Ammon's horn (tissue), 1 donor: ENCODE measurements around the gene MYOC.
"Not testable (repeated sequence)": the region's sequence is repeated elsewhere in the genome, so short reads cannot be mapped to it uniquely, and the experiment has no call there.

Experiments used
- DNase-seq: peaks from one replicate; pipeline ENCODE4 v3.0.0-alpha.2; 2016; ENCODE audit warnings: low spot score

MYOC gene

GRCh38 chr1:171652234-171652822 is at the start of gene MYOC:
TSS of gene MYOC (minus strand) at chr1:171652688. CDS start at chr1:171652611, 77 bp downstream.
- DNase-seq, result no peak

- no peak for DNase-seq
Measured at GRCh38 chr1:171699531-171699930, 47.0 kb upstream of the MYOC start.

GRCh38 chr1:171695772-171696171 is 43.3 kb upstream of the MYOC start:
- not testable (repeated sequence) for DNase-seq

GRCh38 chr1:171693541-171693940 is 41.1 kb upstream of the MYOC start:
- not testable (repeated sequence) for DNase-seq

GRCh38 chr1:171683870-171684269 is 31.4 kb upstream of the MYOC start:
- no peak for DNase-seq

GRCh38 chr1:171680339-171680738 is 27.9 kb upstream of the MYOC start:
- DNase-seq, result no peak

- no peak for DNase-seq
Measured at GRCh38 chr1:171676823-171677222, 24.3 kb upstream of the MYOC start.

- no peak for DNase-seq
Measured at GRCh38 chr1:171674431-171675405, 22.2 kb upstream of the MYOC start.

GRCh38 chr1:171670739-171671138 is 18.3 kb upstream of the MYOC start:
- DNase-seq, result no peak

GRCh38 chr1:171668372-171668771 is 15.9 kb upstream of the MYOC start:
- no peak for DNase-seq

- DNase-seq, result no peak
Measured at GRCh38 chr1:171666114-171666769, 13.8 kb upstream of the MYOC start.

GRCh38 chr1:171664976-171665375 is 12.5 kb upstream of the MYOC start:
- no peak for DNase-seq

- no peak for DNase-seq
Measured at GRCh38 chr1:171663854-171664575, 11.5 kb upstream of the MYOC start.

GRCh38 chr1:171663036-171663853 is 10.8 kb upstream of the MYOC start:
- DNase-seq, result no peak

GRCh38 chr1:171661076-171661650 is 8.7 kb upstream of the MYOC start:
- DNase-seq, result no peak

GRCh38 chr1:171656206-171656605 is 3.7 kb upstream of the MYOC start:
- not testable (repeated sequence) for DNase-seq

GRCh38 chr1:171655746-171656116 is 3.2 kb upstream of the MYOC start:
- DNase-seq, result no peak

GRCh38 chr1:171654942-171655745 is 2.7 kb upstream of the MYOC start:
- no peak for DNase-seq

- DNase-seq, result no peak
Measured at GRCh38 chr1:171654201-171654941, 1.9 kb upstream of the MYOC start.
